Left lobe of liver (tissue), 2 donors: ENCODE results near the gene EHD1. TPM values are rescaled to one million over a fixed set of nuclear protein-coding genes. Genes with fewer than 3 reads are reported as not detected.
"Not testable (repeated sequence)": the region's sequence is repeated elsewhere in the genome, so short reads cannot be mapped to it uniquely, and the experiment has no call there.

Source experiments
- ATAC-seq: fragments of 200-7000 bp; cut with Tn5 transposase; one replicate; pipeline ENCODE4 v1.9.1; 2020; ENCODE audit warnings: mild to moderate bottlenecking, moderate library complexity
- DNase-seq: peaks from one replicate; pipeline ENCODE4 v3.0.0-alpha.2; 2020; ENCODE audit warnings: low spot score
- total RNA-seq: library from RNA; stranded (reverse); gene quantifications from one replicate; pipeline ENCODE4 v1.2.1, GENCODE V29; 2021
- donor health status: DM: no; HTN: no; CAD: no; lungs with moderate emphysema.
- donor health status: DM: no; HTN: yes; CAD: no.

Gene EHD1
- total RNA-seq, 1 donor from 2014 or later: 29.9 TPM

- no peak for ATAC-seq
- DNase-seq: no peak
Observed at GRCh38 chr11:64832467-64833197, 45.8 kb downstream of the EHD1 start.

- ATAC-seq: no peak
Observed at GRCh38 chr11:64831411-64831891, 47.0 kb downstream of the EHD1 start.

GRCh38 chr11:64829536-64830251 is 48.7 kb downstream of the EHD1 start:
- no peak for ATAC-seq
- DNase-seq: no peak

More at GRCh38 chr11:64831411-64831891, 47.0 kb downstream of the EHD1 start:
- no peak for DNase-seq

- DNase-seq (no peak), ATAC-seq (no peak)
Observed at GRCh38 chr11:64827451-64827839, 51.0 kb downstream of the EHD1 start.

GRCh38 chr11:64826578-64827450 is 51.6 kb downstream of the EHD1 start:
- ATAC-seq: no peak

GRCh38 chr11:64826062-64826461 is 52.4 kb downstream of the EHD1 start:
- ATAC-seq (no peak), DNase-seq (no peak)

More at GRCh38 chr11:64826578-64827450, 51.6 kb downstream of the EHD1 start:
- DNase-seq: no peak

GRCh38 chr11:64823568-64824119 is 54.8 kb downstream of the EHD1 start:
- DNase-seq (no peak), ATAC-seq (no peak)

GRCh38 chr11:64817476-64817875 is 60.9 kb downstream of the EHD1 start:
- ATAC-seq: no peak
- DNase-seq: no peak

- not testable (repeated sequence) for DNase-seq
- peak; percentile 71 for ATAC-seq
Observed at GRCh38 chr11:64815433-64815832, 63.0 kb downstream of the EHD1 start.

- DNase-seq: no peak
- no peak for ATAC-seq
Observed at GRCh38 chr11:64814712-64815187, 63.7 kb downstream of the EHD1 start.

GRCh38 chr11:64813826-64814225 is 64.6 kb downstream of the EHD1 start:
- no peak for DNase-seq
- ATAC-seq: no peak

GRCh38 chr11:64810891-64811272 is 67.5 kb downstream of the EHD1 start:
- peak; percentile 36 for ATAC-seq
- no peak for DNase-seq

- DNase-seq (peak; percentile 98), ATAC-seq (peak; percentile 95)
Observed at GRCh38 chr11:64810271-64810890, 68.0 kb downstream of the EHD1 start, which contains the start of gene MEN1. Gene MEN1 (minus strand): TSS chr11:64810551. CDS start chr11:64810109, 442 bp downstream.

GRCh38 chr11:64809781-64810241 is 68.6 kb downstream of the EHD1 start:
- no peak for DNase-seq
- ATAC-seq: peak; percentile 40

GRCh38 chr11:64805481-64805880 is 72.9 kb downstream of the EHD1 start:
- no peak for DNase-seq
- ATAC-seq: no peak

- DNase-seq: no peak
- ATAC-seq: no peak
Observed at GRCh38 chr11:64804346-64805210, 73.8 kb downstream of the EHD1 start.

- no peak for DNase-seq
- ATAC-seq: peak; percentile 4
Observed at GRCh38 chr11:64803846-64804345, 74.5 kb downstream of the EHD1 start.

- ATAC-seq (peak; percentile 94), DNase-seq (peak; percentile 89)
Observed at GRCh38 chr11:64803158-64803845, 75.1 kb downstream of the EHD1 start, which contains the start of gene MAP4K2. Gene MAP4K2 (minus strand): TSS chr11:64803214. CDS start chr11:64803149, 65 bp downstream.
